ENCODE results near the gene PLD5. TPM values are rescaled to one million over a fixed set of nuclear protein-coding genes. Genes with fewer than 3 reads are reported as not detected.

Gene PLD5
- total and polyA plus RNA-seq, 2 donors (not counting 3 experiments of a cell fraction or from before 2014, with no cell fraction given) = not detected

DNA sequence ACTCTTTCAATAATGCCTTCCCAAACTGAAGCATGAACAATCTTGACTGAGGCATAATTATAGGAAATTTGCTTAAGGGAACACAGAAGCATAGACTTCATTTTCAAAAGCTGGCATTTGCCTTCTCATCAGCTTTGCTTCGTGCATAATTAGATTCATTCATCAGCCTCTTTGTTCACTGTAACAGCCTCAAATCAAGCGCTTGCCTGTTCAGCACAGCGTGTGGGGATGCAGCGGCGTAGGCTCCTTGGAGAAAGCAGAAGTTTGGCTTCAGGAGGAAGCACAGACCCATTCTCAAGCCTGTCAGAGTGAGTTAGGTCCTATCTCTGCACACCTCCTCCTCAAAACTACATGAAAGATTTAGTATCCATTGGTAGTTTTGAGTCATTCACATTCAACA lies 279.2 kb downstream of the PLD5 start:
- no peaks in the 10 kb centered on the region for H3K4me1 ChIP-seq (ENCODE audit: control insufficient read depth, extremely low read depth, insufficient read depth, low read length)
- no peak overlapping the region for H3K4me3 ChIP-seq (replicated peaks in 1 of 3; ENCODE audit: insufficient read depth in 1 of 3, low read depth in 1 of 3, low read length in 3 of 3)
- H3K27me3 ChIP-seq (ENCODE audit: control insufficient read depth in 2 of 2, insufficient read depth in 2 of 2, low read length in 2 of 2) = no peaks in the 10 kb centered on the region
- ChIA-PET POLR2A (no interaction called here), CTCF (no interaction called here)
- no peaks in the 10 kb centered on the region for H3K79me2 ChIP-seq (ENCODE audit: control insufficient read depth, insufficient read depth, low read length)
- H3K27ac ChIP-seq (ENCODE audit: insufficient read depth, low read depth, low read length) = no peak overlapping the region
- DNase-seq (ENCODE audit: low read depth, low spot score) = no peak
- no peak overlapping the region for H3K4me2 ChIP-seq (ENCODE audit: insufficient read depth, low read length)
- TF ChIP-seq MYC (IDR thresholded peaks at IDR 0.05; ENCODE audit: low read depth, low read length) (no peak), MAX (IDR thresholded peaks at IDR 0.05; ENCODE audit: insufficient read depth, insufficient read length) (no peak), CTCF (IDR thresholded peaks at IDR 0.05; ENCODE audit: extremely low read depth in 1 of 2, insufficient read depth in 1 of 2, low read depth in 1 of 2, low read length in 2 of 2) (no peak), FOS (IDR thresholded peaks at IDR 0.05; ENCODE audit: borderline replicate concordance, insufficient read depth, low read length) (no peak), JUN (IDR thresholded peaks at IDR 0.05; ENCODE audit: borderline replicate concordance, insufficient read depth, insufficient read length, low read depth) (no peak), POLR2AphosphoS5 (IDR thresholded peaks at IDR 0.05; ENCODE audit: insufficient read depth, low read depth, low read length) (no peak)
- no peak overlapping the region for H3K9ac ChIP-seq (replicated peaks; ENCODE audit: extremely low read depth, insufficient read depth, low read length)
- no peaks in the 10 kb centered on the region for H3K9me3 ChIP-seq (replicated peaks; ENCODE audit: control insufficient read depth, insufficient read depth, low read length)
- no TSS peak for BruUV-seq (replicated peaks)
- dilution Hi-C loops (cut with MboI; ENCODE audit: extremely low pct_ligation_motif_present, low sequenced_read_pairs) (no loop called here), intact Hi-C loops (cut with micrococcal nuclease) (no loop called here)
- FAIRE-seq = no peak
- no peak overlapping the region for H2AFZ ChIP-seq (ENCODE audit: low read depth, low read length)
- no peaks in the 10 kb centered on the region for H4K20me1 ChIP-seq (replicated peaks; ENCODE audit: control insufficient read depth, extremely low read depth, insufficient read depth, low read length)
- no peaks in the 10 kb centered on the region for H3K9me1 ChIP-seq (replicated peaks; ENCODE audit: control insufficient read depth, extremely low read depth, insufficient read depth, low read length)
- no peaks in the 10 kb centered on the region for H3K36me3 ChIP-seq (ENCODE audit: control insufficient read depth in 2 of 2, extremely low read depth in 1 of 2, insufficient read depth in 2 of 2, low read length in 2 of 2)

DNA sequence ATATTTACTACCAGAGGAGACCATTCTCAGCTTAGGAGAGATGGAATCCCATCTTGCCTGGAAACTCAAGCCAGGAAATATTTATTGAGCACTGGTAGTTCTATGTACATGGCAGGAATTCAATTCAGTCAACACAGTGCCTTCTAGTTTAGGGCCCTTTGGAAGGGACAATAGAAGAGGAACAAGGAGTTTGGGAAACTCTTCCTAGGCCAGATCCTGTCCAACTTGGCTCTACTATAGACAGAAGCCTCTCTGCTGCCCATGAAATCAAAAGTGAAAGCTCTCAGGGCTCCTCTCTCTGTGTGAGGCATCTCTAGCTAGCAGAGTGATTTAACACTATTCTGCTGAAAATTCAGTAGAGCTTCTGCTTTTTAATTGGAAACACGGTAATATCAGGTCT lies 281.0 kb downstream of the PLD5 start:
- H3K4me3 ChIP-seq (replicated peaks in 1 of 3; ENCODE audit: insufficient read depth in 1 of 3, low read depth in 1 of 3, low read length in 3 of 3) = no peak overlapping the region
- no peak overlapping the region for H3K9ac ChIP-seq (replicated peaks; ENCODE audit: extremely low read depth, insufficient read depth, low read length)
- H3K27me3 ChIP-seq (ENCODE audit: control insufficient read depth in 2 of 2, insufficient read depth in 2 of 2, low read length in 2 of 2) = no peaks in the 10 kb centered on the region
- FAIRE-seq (no peak), DNase-seq (ENCODE audit: low read depth, low spot score) (no peak)
- dilution Hi-C loops (cut with MboI; ENCODE audit: extremely low pct_ligation_motif_present, low sequenced_read_pairs) (no loop called here), intact Hi-C loops (cut with micrococcal nuclease) (no loop called here)
- H3K9me3 ChIP-seq (replicated peaks; ENCODE audit: control insufficient read depth, insufficient read depth, low read length) = peaks cover 2% of the 10 kb centered on the region
- H3K4me2 ChIP-seq (ENCODE audit: insufficient read depth, low read length) = no peak overlapping the region
- no peak overlapping the region for H2AFZ ChIP-seq (ENCODE audit: low read depth, low read length)
- no peaks in the 10 kb centered on the region for H3K36me3 ChIP-seq (ENCODE audit: control insufficient read depth in 2 of 2, extremely low read depth in 1 of 2, insufficient read depth in 2 of 2, low read length in 2 of 2)
- no peaks in the 10 kb centered on the region for H4K20me1 ChIP-seq (replicated peaks; ENCODE audit: control insufficient read depth, extremely low read depth, insufficient read depth, low read length)
- no TSS peak for BruUV-seq (replicated peaks)
- ChIA-PET CTCF (no interaction called here), POLR2A (no interaction called here)
- TF ChIP-seq JUN (IDR thresholded peaks at IDR 0.05; ENCODE audit: borderline replicate concordance, insufficient read depth, insufficient read length, low read depth) (no peak), MYC (IDR thresholded peaks at IDR 0.05; ENCODE audit: low read depth, low read length) (no peak), GATA2 (IDR thresholded peaks at IDR 0.05; ENCODE audit: insufficient read depth, insufficient read length, low read depth, low read length) (no peak), CTCF (IDR thresholded peaks at IDR 0.05; ENCODE audit: extremely low read depth in 1 of 2, insufficient read depth in 1 of 2, low read depth in 1 of 2, low read length in 2 of 2) (no peak)
- H3K9me1 ChIP-seq (replicated peaks; ENCODE audit: control insufficient read depth, extremely low read depth, insufficient read depth, low read length) = no peaks in the 10 kb centered on the region
- no peak overlapping the region for H3K27ac ChIP-seq (ENCODE audit: insufficient read depth, low read depth, low read length)
- no peaks in the 10 kb centered on the region for H3K79me2 ChIP-seq (ENCODE audit: control insufficient read depth, insufficient read depth, low read length)
- H3K4me1 ChIP-seq (ENCODE audit: control insufficient read depth, extremely low read depth, insufficient read depth, low read length) = no peaks in the 10 kb centered on the region

All from endothelial cell of umbilical vein (primary cell).